ENCODE measurements around the gene HAX1.
"Not testable (repeated sequence)": the region's sequence is repeated elsewhere in the genome, so short reads cannot be mapped to it uniquely, and the experiment has no call there.

- TF ChIP-seq CTCF (IDR thresholded peaks at IDR 0.05; ENCODE audit: insufficient read depth, low read depth, low read length); EZH2 (IDR thresholded peaks at IDR 0.05; ENCODE audit: insufficient read depth, low read length): not testable (repeated sequence)
Measured at GRCh38 chr1:154321609-154321934, 49.1 kb downstream of the HAX1 start.

Measured in astrocyte (in vitro differentiated cells and primary cell).